Mesenchymal stem cell (in vitro differentiated cells and primary cell): Measurements from ENCODE around the gene YIPF2.

ENCODE experiments used
- DNase-seq: peaks from one replicate; pipeline ENCODE4 v3.0.0-alpha.2; 2013
- H2AFZ ChIP-seq: one replicate; pipeline ENCODE4 v1.6.1; 2013; ENCODE audit warnings: low read depth, mild to moderate bottlenecking, control low read depth, inconsistent platforms, low read length, moderate library complexity
- H2AK5ac ChIP-seq: 2 replicates; pipeline ENCODE4 v1.6.1; 2013; ENCODE audit warnings: low read length, moderate library complexity, mild to moderate bottlenecking, inconsistent platforms; ENCODE audit not compliant: severe bottlenecking
- H2BK120ac ChIP-seq: one replicate; pipeline ENCODE4 v1.6.1; 2013; ENCODE audit warnings: low read depth, mild to moderate bottlenecking, inconsistent platforms, low read length, moderate library complexity
- H2BK12ac ChIP-seq, 2 experiments: one replicate each; pipeline ENCODE4 v1.6.1; 2013; ENCODE audit warnings: inconsistent platforms in 2 of 2, low read length in 2 of 2, mild to moderate bottlenecking in 2 of 2, moderate library complexity in 2 of 2, control low read depth in 1 of 2
- H2BK15ac ChIP-seq: one replicate; pipeline ENCODE4 v1.6.1; 2013; ENCODE audit warnings: mild to moderate bottlenecking, low read depth, inconsistent platforms; ENCODE audit not compliant: poor library complexity, severe bottlenecking
- H2BK5ac ChIP-seq: 2 replicates; pipeline ENCODE4 v1.6.1; 2013; ENCODE audit warnings: low read depth, mild to moderate bottlenecking, low read length, control low read depth, inconsistent platforms; ENCODE audit not compliant: poor library complexity, severe bottlenecking
- H3K14ac ChIP-seq, 2 experiments: one replicate each; pipeline ENCODE4 v1.6.1; 2013; ENCODE audit warnings: inconsistent platforms in 2 of 2, low read length in 2 of 2, control low read depth in 1 of 2, mild to moderate bottlenecking in 1 of 2, moderate library complexity in 1 of 2
- H3K18ac ChIP-seq, 2 experiments: one replicate each; pipeline ENCODE4 v1.6.1; 2013; ENCODE audit warnings: inconsistent platforms in 2 of 2, low read length in 2 of 2, control low read depth in 1 of 2, low read depth in 1 of 2, mild to moderate bottlenecking in 1 of 2
- H3K23ac ChIP-seq, 2 experiments: one replicate each; pipeline ENCODE4 v1.6.1; 2013; ENCODE audit warnings: inconsistent platforms in 2 of 2, low read length in 2 of 2, mild to moderate bottlenecking in 2 of 2, moderate library complexity in 2 of 2, control low read depth in 1 of 2
- H3K27ac ChIP-seq: 2 replicates; pipeline ENCODE4 v1.5.1; 2013; ENCODE audit warnings: mild to moderate bottlenecking, moderate library complexity, low read length, control low read depth, inconsistent platforms; ENCODE audit not compliant: poor library complexity, severe bottlenecking
- H3K27me3 ChIP-seq, 2 experiments: 2 replicates each; pipeline versions ENCODE4 v1.6.1 to v1.7.0; 2013; ENCODE audit warnings: low read length in 2 of 2, mild to moderate bottlenecking in 2 of 2, moderate library complexity in 2 of 2, control low read depth in 1 of 2, inconsistent platforms in 1 of 2; ENCODE audit not compliant: control insufficient read depth in 1 of 2, insufficient read depth in 1 of 2
- H3K36me3 ChIP-seq, 2 experiments: 2 replicates each; pipeline versions ENCODE4 v1.6.1 to v1.7.0; 2013; ENCODE audit warnings: low read length in 2 of 2, control low read depth in 1 of 2, inconsistent platforms in 1 of 2, low read depth in 1 of 2, mild to moderate bottlenecking in 1 of 2; ENCODE audit not compliant: insufficient read depth in 2 of 2, control insufficient read depth in 1 of 2
- H3K4ac ChIP-seq, 2 experiments: one replicate each; pipeline ENCODE4 v1.6.1; 2013; ENCODE audit warnings: inconsistent platforms in 2 of 2, low read length in 2 of 2, mild to moderate bottlenecking in 2 of 2, moderate library complexity in 2 of 2, control low read depth in 1 of 2, low read depth in 1 of 2
- H3K4me1 ChIP-seq: 2 replicates; pipeline ENCODE4 v1.6.1; 2013; ENCODE audit warnings: low read depth, low read length, control low read depth; ENCODE audit not compliant: control insufficient read depth, insufficient read depth
- H3K4me2 ChIP-seq: 2 replicates; pipeline ENCODE4 v1.6.1; 2013; ENCODE audit warnings: low read length, mild to moderate bottlenecking, inconsistent platforms; ENCODE audit not compliant: poor library complexity, severe bottlenecking
- H3K4me3 ChIP-seq, 2 experiments: 2 replicates each; pipeline versions ENCODE4 v1.5.1 to v1.7.0; 2013; ENCODE audit warnings: low read length in 2 of 2, mild to moderate bottlenecking in 2 of 2, control low read depth in 1 of 2, low read depth in 1 of 2; ENCODE audit not compliant: insufficient read depth in 1 of 2
- H3K79me1 ChIP-seq: replicated peaks from 2 replicates; pipeline ENCODE4 v1.6.1; 2013; ENCODE audit warnings: mild to moderate bottlenecking, control low read depth, low read length, inconsistent platforms; ENCODE audit not compliant: poor library complexity, severe bottlenecking
- H3K9ac ChIP-seq: 2 replicates; pipeline ENCODE4 v1.7.0; 2013; ENCODE audit warnings: mild to moderate bottlenecking, low read length, moderate library complexity
- H3K9me3 ChIP-seq: 2 replicates; pipeline ENCODE4 v1.7.0; 2013; ENCODE audit warnings: mild to moderate bottlenecking, low read length; ENCODE audit not compliant: control insufficient read depth
- H4K8ac ChIP-seq: one replicate; pipeline ENCODE4 v1.6.1; 2013; ENCODE audit warnings: inconsistent platforms, mild to moderate bottlenecking, low read length, moderate library complexity
- H4K91ac ChIP-seq: one replicate; pipeline ENCODE4 v1.6.1; 2013; ENCODE audit warnings: mild to moderate bottlenecking, low read length, inconsistent platforms
- WGBS: methylation state at CpG from one replicate; pipeline ENCODE4 v1.1.7; 2013; ENCODE audit warnings: mixed read lengths; 5-methylcytosine and 5-hydroxymethylcytosine counted together

Gene YIPF2

DNA sequence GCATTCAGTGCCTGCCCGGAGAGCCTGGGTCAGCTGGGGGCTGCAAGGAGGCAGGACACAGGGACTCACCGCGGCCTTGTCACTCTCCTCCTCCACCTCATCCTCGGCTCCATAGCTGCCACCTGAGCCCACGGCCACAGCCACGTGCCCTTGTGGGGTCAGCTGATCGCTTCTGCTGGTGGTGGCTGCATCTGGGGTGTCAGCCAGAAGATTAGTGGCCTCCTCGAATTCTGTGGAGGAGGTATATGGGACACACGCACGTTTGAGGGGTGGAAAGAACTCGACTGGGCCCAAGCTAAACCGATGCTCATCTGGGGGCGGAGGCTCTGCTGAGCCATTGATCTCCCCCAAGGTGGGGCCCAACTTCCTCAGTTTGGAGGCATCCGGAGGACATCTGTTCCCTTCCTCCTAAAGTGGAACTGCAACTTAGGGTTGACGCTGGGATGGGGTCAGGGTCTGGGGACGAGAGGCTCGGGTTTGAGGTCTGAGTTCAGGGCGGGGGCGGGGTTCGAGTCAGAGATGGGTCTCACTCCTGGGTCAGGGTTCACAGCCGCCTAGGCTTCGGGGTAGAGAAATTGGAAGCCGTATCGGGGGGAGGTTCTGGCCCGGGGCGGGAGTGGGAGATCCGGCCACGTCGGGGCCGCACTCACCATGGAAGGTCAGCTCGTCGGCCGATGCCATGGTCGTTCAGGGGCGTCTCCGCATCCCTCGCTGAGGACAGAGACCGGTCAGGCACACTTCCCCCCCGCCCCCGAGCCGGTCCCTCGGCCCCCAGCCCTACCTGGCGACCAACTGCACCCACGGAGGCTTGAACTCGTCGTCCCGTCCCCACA is 493 bp downstream of the YIPF2 start:
- H3K4ac ChIP-seq = peak overlapping the region; percentile 46 to 69
- H2BK120ac ChIP-seq = peak overlapping the region; percentile 84
- no peak overlapping the region for H3K23ac ChIP-seq
- peak overlapping the region; percentile 87 for H2AK5ac ChIP-seq
- H3K36me3 ChIP-seq = peaks cover 28 to 52% of the 10 kb centered on the region in 2 experiments
- peak overlapping the region; percentile 93 to 95 for H3K4me3 ChIP-seq
- H4K8ac ChIP-seq = peak overlapping the region; percentile 99
- peak overlapping the region; percentile 86 for H4K91ac ChIP-seq
- peak overlapping the region; percentile 39 for H2BK15ac ChIP-seq
- peak overlapping the region; percentile 45 to 94 for H3K18ac ChIP-seq
- H2AFZ ChIP-seq = peak overlapping the region; percentile 36
- no peak overlapping the region for H2BK5ac ChIP-seq
- peaks cover 35% of the 10 kb centered on the region for H3K79me1 ChIP-seq
- H2BK12ac ChIP-seq = peak overlapping the region; percentile 31 to 76
- H3K27me3 ChIP-seq = no peaks in the 10 kb centered on the region
- H3K4me1 ChIP-seq = peaks cover 19% of the 10 kb centered on the region
- H3K9ac ChIP-seq = peak overlapping the region; percentile 92
- no peak overlapping the region for H3K27ac ChIP-seq
- peak overlapping the region; percentile 85 for H3K4me2 ChIP-seq
- peak overlapping the region in 1 of 2 experiments; percentile 87 for H3K14ac ChIP-seq
- no peaks in the 10 kb centered on the region for H3K9me3 ChIP-seq
- no peak for DNase-seq
- 19% methylated on average over 45 of the region's 47 CpGs for WGBS

DNA sequence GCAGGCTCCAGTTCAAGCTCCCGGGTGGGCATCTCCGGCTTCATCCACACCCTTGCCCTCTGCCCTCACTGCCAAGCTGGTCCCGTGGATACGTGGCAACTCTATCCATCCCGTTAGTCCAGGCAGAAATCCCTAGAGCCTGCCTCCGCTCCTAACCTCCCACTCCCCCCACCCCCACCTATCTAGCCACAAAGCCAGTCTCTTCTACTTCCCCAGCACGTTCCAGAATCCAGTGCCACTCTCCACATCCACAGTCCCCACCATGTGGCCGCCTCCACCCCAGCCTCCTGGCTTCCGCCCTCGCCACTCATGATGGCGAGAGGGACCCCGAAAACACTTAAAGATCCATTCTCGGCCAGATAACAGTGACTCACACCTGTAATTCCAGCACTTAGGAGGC is 3.8 kb downstream of the YIPF2 start:
- Histone ChIP-seq H3K27ac (no peak overlapping the region), H3K36me3 (peaks cover 55 to 78% of the 10 kb centered on the region in 2 experiments), H2BK15ac (no peak overlapping the region), H3K27me3 (no peaks in the 10 kb centered on the region), H3K4ac (no peak overlapping the region), H3K14ac (no peak overlapping the region), H3K23ac (no peak overlapping the region), H3K18ac (no peak overlapping the region), H4K8ac (no peak overlapping the region), H2AK5ac (no peak overlapping the region), H3K4me1 (peaks cover 18% of the 10 kb centered on the region), H3K4me2 (no peak overlapping the region), H2BK12ac (no peak overlapping the region), H2AFZ (no peak overlapping the region), H2BK5ac (no peak overlapping the region), H2BK120ac (no peak overlapping the region), H3K4me3 (no peak overlapping the region), H3K9ac (no peak overlapping the region), H3K79me1 (peaks cover 38% of the 10 kb centered on the region), H4K91ac (no peak overlapping the region), H3K9me3 (no peaks in the 10 kb centered on the region)
- WGBS = 90% methylated on average over 13 of the region's 13 CpGs
- no peak for DNase-seq

GRCh38 chr19:10923260-10924112 is 5.0 kb downstream of the YIPF2 start:
- Histone ChIP-seq H2BK120ac (no peak overlapping the region), H2AFZ (no peak overlapping the region), H3K27ac (no peak overlapping the region), H3K4me2 (no peak overlapping the region), H3K36me3 (peaks cover 66 to 79% of the 10 kb centered on the region in 2 experiments), H2BK15ac (no peak overlapping the region), H3K4me1 (peaks cover 13% of the 10 kb centered on the region), H2BK12ac (peak overlapping the region in 1 of 2 experiments; percentile 22), H2AK5ac (no peak overlapping the region), H4K8ac (peak overlapping the region; percentile 27), H3K9me3 (no peaks in the 10 kb centered on the region), H3K4ac (no peak overlapping the region), H2BK5ac (no peak overlapping the region), H3K14ac (no peak overlapping the region), H3K27me3 (no peaks in the 10 kb centered on the region), H3K23ac (no peak overlapping the region), H3K18ac (no peak overlapping the region), H4K91ac (peak overlapping the region; percentile 21), H3K79me1 (peaks cover 34% of the 10 kb centered on the region), H3K4me3 (no peak overlapping the region), H3K9ac (no peak overlapping the region)
- DNase-seq = no peak
- 97% methylated on average over 27 of the region's 29 CpGs for WGBS

DNA sequence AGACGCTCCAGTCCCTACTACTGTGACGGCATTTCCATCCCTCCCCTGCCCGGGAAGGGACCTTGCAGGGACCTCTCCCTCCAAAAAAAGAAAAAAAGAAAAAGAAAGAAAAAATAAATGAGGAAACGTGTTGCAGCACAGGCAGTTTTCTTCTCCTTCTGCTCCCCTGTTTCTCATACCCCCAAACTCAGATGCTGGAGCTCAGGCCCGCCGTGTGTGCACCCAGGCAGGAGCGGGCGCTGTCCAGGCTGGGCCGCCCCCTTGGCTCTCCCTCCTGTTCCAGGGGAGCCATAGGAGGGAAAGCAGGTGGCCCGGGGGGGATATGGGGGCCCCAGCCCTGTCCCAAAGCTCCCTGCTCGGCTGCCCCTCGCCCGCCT is 5.8 kb downstream of the YIPF2 start:
- H2BK15ac ChIP-seq = no peak overlapping the region
- H3K79me1 ChIP-seq = peaks cover 31% of the 10 kb centered on the region
- no peak overlapping the region for H3K4ac ChIP-seq
- no peak overlapping the region for H3K4me2 ChIP-seq
- H3K9ac ChIP-seq = no peak overlapping the region
- no peak overlapping the region for H2AFZ ChIP-seq
- DNase-seq = no peak
- H3K27me3 ChIP-seq = no peaks in the 10 kb centered on the region
- no peak overlapping the region for H2AK5ac ChIP-seq
- H3K23ac ChIP-seq = no peak overlapping the region
- no peak overlapping the region for H3K4me3 ChIP-seq
- H3K36me3 ChIP-seq = peaks cover 72 to 84% of the 10 kb centered on the region in 2 experiments
- no peak overlapping the region for H4K8ac ChIP-seq
- H3K27ac ChIP-seq = no peak overlapping the region
- no peak overlapping the region for H3K14ac ChIP-seq
- H2BK120ac ChIP-seq = no peak overlapping the region
- WGBS = 95% methylated on average over 5 of the region's 13 CpGs
- H3K9me3 ChIP-seq = no peaks in the 10 kb centered on the region
- no peak overlapping the region for H4K91ac ChIP-seq
- H2BK5ac ChIP-seq = no peak overlapping the region
- H3K18ac ChIP-seq = no peak overlapping the region
- H2BK12ac ChIP-seq = no peak overlapping the region
- H3K4me1 ChIP-seq = peaks cover 9% of the 10 kb centered on the region
